GM11168 (cell line): ENCODE results near the gene CWF19L1.

ENCODE experiments used
- in situ Hi-C: fragments of 300-500 bp; cut with MboI; formaldehyde crosslinking; loops from one replicate; pipeline ENCODE4 v1.12.0; 2022; ENCODE audit warnings: low sequenced_read_pairs; ENCODE audit not compliant: unreplicated experiment

Gene CWF19L1

DNA sequence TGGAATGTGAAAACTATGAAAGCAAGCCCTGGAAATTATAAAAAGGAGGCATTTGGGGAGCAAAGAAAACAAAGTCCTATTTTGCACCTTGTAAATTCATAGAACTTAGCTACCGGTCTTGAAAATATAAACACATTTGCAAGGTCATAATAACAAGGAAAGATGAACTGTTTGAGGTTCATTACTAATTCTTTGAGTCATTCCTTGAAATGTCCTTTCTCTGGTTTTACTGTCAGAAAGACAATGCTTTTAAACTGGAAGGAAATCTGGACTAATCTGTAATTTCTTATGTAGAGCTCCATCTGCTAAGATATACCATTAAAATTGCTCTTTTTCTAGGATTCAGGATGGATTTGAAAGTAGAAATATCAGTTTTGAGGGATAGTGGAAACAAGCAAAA lies 83.0 kb downstream of the CWF19L1 start:
- in situ Hi-C loops, result no loop called here

DNA sequence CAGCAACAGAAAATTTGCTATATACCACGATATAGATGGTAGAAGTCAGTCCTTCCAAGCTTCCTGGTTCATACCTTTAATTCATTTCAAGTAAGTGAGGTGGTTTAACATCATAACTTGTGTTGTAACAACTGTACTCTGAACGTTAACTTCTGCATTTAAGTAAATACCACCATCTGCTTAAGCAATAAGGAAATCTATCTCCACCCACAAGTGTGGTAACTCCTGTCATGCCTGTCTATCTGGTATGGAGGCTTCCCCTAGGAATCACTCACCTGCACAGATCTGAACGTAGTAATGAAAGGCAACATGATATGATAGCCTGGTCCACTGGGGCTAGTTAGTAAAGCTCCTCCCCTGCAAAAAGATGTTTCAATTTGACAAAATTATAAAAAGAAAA lies 84.0 kb downstream of the CWF19L1 start:
- in situ Hi-C loops, result no loop called here

DNA sequence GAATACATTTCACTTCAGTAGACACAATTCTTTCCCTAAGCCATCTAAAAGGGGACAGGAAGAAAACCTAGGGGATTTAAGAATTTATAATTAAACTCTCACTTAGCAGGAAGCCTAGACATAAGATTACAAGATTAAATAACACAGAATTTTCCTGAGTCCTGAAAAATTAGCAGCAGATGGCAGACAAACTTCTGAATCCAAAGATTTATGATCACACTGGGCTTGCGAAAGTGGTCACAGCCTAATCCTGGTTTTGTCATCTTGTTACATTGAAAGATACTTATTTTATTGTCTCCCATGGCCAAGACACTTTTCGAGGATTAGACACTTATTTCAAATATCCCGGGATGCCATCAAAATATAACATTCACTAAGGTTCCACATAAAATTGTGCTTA lies 84.5 kb downstream of the CWF19L1 start:
- in situ Hi-C loops, result no loop called here
